Endothelial cell of umbilical vein (primary cell): ENCODE measurements around the gene VPS36.
"Not testable (repeated sequence)": the region's sequence is repeated elsewhere in the genome, so short reads cannot be mapped to it uniquely, and the experiment has no call there.

ENCODE experiments used
- EZH2 ChIP-seq: IDR thresholded peaks from 2 replicates; pipeline ENCODE4 v1.6.1; 2012; ENCODE audit warnings: borderline replicate concordance, low read depth, mild to moderate bottlenecking, moderate library complexity, low read length, inconsistent platforms; ENCODE audit not compliant: severe bottlenecking
- FOS ChIP-seq: IDR thresholded peaks from 2 replicates; pipeline ENCODE4 v1.6.1; 2011; ENCODE audit warnings: mild to moderate bottlenecking, low read length, moderate library complexity, borderline replicate concordance; ENCODE audit not compliant: insufficient read depth
- GATA2 ChIP-seq: IDR thresholded peaks from 2 replicates; pipeline ENCODE4 v1.7.0; 2011; ENCODE audit warnings: low read depth, mild to moderate bottlenecking, moderate library complexity, mixed read lengths, low read length; ENCODE audit not compliant: insufficient read length, insufficient read depth
- JUN ChIP-seq: IDR thresholded peaks from 2 replicates; pipeline ENCODE4 v1.6.1; 2011; ENCODE audit warnings: borderline replicate concordance, low read depth; ENCODE audit not compliant: insufficient read length, insufficient read depth
- MYC ChIP-seq: IDR thresholded peaks from one replicate; pipeline ENCODE4 v1.6.1; 2011; ENCODE audit warnings: mild to moderate bottlenecking, low read depth, low read length
- POLR2A ChIP-seq: IDR thresholded peaks from 2 replicates; pipeline ENCODE4 v1.6.1; 2012; ENCODE audit warnings: low read depth, mild to moderate bottlenecking, control low read depth, low read length
- POLR2AphosphoS5 ChIP-seq: IDR thresholded peaks from 2 replicates; pipeline ENCODE4 v1.6.1; 2012; ENCODE audit warnings: low read depth, mild to moderate bottlenecking, control low read depth, low read length, moderate library complexity; ENCODE audit not compliant: insufficient read depth
- TF ChIP-seq, protein P1 (sequence below), 2 donors: IDR thresholded peaks; 1 replicate in 1 of 2; 2 replicates in 1 of 2; pipeline ENCODE4 v1.5.1; 2011; ENCODE audit warnings: low read length in 2 of 2, mild to moderate bottlenecking in 2 of 2, moderate library complexity in 2 of 2, control low read depth in 1 of 2, inconsistent platforms in 1 of 2, low read depth in 1 of 2; ENCODE audit not compliant: insufficient read depth in 1 of 2; ENCODE audit errors: extremely low read depth in 1 of 2
- TF ChIP-seq, protein P2 (sequence below): IDR thresholded peaks from 2 replicates; pipeline ENCODE4 v1.6.1; 2011; ENCODE audit not compliant: insufficient read depth, insufficient read length

- TF ChIP-seq EZH2, POLR2AphosphoS5, POLR2A, MYC, JUN, FOS, GATA2: not testable (repeated sequence)
- TF ChIP-seq, protein P1, sequence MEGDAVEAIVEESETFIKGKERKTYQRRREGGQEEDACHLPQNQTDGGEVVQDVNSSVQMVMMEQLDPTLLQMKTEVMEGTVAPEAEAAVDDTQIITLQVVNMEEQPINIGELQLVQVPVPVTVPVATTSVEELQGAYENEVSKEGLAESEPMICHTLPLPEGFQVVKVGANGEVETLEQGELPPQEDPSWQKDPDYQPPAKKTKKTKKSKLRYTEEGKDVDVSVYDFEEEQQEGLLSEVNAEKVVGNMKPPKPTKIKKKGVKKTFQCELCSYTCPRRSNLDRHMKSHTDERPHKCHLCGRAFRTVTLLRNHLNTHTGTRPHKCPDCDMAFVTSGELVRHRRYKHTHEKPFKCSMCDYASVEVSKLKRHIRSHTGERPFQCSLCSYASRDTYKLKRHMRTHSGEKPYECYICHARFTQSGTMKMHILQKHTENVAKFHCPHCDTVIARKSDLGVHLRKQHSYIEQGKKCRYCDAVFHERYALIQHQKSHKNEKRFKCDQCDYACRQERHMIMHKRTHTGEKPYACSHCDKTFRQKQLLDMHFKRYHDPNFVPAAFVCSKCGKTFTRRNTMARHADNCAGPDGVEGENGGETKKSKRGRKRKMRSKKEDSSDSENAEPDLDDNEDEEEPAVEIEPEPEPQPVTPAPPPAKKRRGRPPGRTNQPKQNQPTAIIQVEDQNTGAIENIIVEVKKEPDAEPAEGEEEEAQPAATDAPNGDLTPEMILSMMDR (IDR thresholded peaks at IDR 0.05; ENCODE audit: extremely low read depth in 1 of 2, insufficient read depth in 1 of 2, low read depth in 1 of 2, low read length in 2 of 2): not testable (repeated sequence)
- TF ChIP-seq, protein P2, sequence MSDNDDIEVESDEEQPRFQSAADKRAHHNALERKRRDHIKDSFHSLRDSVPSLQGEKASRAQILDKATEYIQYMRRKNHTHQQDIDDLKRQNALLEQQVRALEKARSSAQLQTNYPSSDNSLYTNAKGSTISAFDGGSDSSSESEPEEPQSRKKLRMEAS: not testable (repeated sequence)
These were observed 30.4 kb upstream of the VPS36 start for GRCh38 chr13:52480677-52481428.
